Measurements from ENCODE around the gene C1orf141.
"Not testable (repeated sequence)": the region's sequence is repeated elsewhere in the genome, so short reads cannot be mapped to it uniquely, and the experiment has no call there.

C1orf141 gene

DNA sequence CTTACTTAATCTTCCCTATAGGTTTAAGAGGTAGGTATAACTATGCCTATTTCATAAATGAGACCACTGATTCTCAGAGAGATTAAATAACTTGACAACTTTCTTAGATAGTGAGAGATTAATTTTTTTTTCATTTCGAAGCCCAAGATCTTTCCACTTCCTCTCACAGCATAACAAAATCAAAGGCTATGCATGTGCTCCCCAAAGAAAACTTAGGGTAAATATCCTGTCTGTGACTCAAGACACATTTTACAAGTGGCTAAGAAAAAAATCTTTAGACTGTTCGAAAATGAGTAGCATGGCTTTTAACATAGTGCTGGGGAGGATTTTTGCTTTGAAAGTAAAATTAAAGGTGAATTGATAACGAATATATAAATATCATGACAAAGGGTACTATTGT is 8.2 kb upstream of the C1orf141 start:
- no peak for DNase-seq (ENCODE audit: low read depth)

DNA sequence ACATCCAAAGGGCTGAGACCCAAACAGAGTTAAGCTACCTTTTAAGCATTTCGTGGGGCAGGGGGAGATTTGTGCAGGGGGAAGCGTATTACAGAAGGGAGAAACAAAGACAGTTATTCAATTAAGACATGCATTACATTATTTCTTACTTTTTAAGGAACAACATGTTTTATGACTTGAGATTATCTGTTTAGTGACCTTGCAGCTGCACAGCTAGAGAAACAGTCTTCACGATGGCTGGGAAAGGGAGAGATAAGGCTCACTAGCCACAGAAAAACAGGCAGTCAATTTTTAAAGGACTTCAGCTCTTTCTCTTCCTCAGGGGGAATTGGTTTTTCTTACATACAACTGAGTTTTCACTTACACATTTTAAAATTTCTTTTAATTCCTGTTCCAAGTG is 7.1 kb upstream of the C1orf141 start:
- not testable (repeated sequence) for DNase-seq (ENCODE audit: low read depth)

- DNase-seq (ENCODE audit: low read depth), result no peak
Measured at GRCh38 chr1:67140460-67140859, 5.7 kb upstream of the C1orf141 start.

- no peak for DNase-seq (ENCODE audit: low read depth)
Measured at GRCh38 chr1:67138813-67139499, 4.2 kb upstream of the C1orf141 start.

DNA sequence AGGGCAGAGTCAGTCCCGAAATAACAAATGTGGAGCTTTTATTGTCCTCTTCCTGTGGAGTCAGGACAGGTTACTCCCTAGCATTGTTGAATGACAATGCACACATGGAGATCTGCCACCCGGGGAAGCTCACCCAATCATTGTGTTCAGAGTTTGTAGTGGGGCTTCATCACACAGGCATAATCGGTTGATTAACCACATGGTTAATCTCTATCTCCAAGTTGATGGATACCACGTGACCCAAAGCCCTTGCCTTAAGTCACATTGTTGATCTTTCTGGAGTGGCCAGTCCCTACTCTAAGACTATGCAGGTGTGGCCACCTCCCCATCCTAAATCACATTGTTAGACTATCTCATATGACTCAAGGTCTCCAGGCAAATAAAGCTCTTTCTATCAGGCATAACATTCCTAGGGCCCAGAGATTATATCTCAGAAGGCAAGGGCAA is 2.6 kb upstream of the C1orf141 start:
- no peak for DNase-seq (ENCODE audit: low read depth)

- DNase-seq (ENCODE audit: low read depth), result no peak
Measured at GRCh38 chr1:67135354-67135753, 584 bp upstream of the C1orf141 start.

GRCh38 chr1:67133177-67133576 is 1.6 kb downstream of the C1orf141 start:
- no peak for DNase-seq (ENCODE audit: low read depth)

DNA sequence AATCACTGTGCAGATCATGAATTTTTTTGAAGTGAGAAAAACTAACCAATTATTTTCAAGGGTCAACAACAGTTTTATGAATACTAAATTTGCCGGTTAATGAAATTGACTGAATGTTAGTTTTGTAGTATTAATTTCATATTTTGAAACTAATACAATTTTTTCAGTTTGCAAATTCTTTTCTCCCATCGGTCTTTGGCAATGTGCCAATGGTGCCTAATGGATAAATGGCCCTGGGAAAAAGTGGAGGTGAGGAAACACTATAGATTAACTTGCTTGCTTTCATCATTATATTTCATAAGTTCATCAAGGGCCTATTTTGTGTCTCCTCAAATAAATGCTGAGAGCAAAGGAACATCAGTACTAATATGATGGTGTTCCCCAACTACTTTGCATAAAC is 4.1 kb downstream of the C1orf141 start:
- no peak for DNase-seq (ENCODE audit: low read depth)

DNA sequence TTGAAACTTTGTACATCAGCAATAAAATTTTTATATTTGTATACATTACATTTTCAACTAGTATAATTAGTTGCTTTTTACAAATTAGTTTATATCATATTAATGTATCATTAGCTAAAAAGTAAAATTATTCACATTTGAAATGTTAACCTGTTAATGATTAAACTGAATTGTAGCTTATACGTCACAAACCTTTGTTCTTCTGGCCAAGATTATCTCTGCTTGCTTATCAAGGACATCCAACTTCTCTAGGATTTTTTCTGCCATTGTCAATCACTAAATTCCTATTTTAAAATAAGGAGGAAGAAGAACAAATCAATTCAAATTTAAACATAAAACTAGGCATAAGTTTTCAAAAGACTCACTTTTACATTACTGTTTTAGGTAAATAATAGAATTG is 7.8 kb downstream of the C1orf141 start:
- no peak for DNase-seq (ENCODE audit: low read depth)

DNA sequence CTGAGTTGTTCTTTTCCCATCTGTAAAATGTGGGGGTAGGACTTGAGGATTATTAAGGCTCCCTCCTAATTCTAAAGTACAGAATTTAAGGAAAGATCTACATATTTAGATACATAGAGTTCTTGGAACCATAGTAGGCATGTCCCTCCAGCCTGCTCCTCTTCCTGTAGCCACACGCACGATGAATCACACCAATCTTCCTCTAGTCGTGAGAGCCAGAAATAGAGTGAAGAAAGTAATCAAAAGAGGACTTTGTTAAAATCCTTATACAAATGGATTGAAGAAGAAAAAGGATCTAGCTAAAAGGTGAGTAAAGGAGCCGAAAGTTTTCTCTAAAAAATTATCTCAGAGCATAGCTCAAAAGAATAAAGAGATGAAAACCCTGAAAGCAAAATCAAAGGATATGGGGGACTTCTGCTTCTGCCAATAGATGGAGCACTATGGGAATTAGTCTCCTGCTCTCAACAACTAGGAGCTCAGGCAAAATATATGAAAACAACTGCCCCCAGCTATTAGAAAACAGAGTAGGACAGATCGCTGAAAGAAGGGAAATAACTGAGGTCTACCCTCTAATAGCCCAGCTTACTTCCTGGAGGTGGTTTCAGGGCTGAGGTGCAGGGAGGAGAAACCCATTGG is 8.5 kb downstream of the C1orf141 start:
- no peak for DNase-seq (ENCODE audit: low read depth)

- DNase-seq (ENCODE audit: low read depth), result no peak
Measured at GRCh38 chr1:67124455-67124854, 10.3 kb downstream of the C1orf141 start.

GRCh38 chr1:67120855-67121619 is 13.7 kb downstream of the C1orf141 start:
- no peak for DNase-seq (ENCODE audit: low read depth)

DNA sequence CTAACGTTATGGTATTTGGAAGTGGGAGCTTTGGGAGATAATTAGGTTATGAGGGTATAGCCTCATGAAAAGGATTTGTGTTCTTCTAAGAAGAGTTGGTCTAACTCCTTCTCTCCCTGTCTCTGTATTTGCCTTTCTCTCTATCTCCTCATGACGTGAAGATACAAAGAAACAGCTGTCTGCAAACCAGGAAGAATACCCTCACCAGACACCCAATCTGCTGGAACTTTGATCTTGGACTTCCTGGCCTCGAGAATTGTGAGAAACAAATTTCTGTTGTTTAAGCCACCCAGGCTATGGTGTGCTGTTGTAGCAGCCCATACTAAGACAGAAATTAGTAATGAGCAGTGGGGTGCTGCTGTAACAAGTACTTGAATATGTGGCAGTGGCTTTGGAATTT is 16.1 kb downstream of the C1orf141 start:
- DNase-seq (ENCODE audit: low read depth), result no peak

DNA sequence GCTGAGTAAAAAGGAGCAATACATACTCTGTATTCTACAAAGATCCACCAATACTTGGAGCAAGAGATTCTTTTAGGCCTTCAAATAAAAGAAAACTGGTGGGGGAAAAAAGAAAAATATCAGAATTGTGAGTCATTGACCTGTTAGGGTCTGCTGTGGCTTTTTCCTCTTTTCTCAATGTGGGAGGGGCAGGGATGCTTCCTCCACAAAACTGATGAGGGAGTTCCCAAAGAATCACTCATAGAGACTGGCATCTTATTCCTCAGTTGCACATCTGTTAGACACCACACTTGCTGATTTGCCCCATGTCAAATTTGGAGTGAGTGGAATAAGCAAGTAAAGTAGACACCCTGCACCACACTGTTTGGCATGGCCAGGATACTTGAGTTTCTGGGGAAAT is 16.6 kb downstream of the C1orf141 start:
- DNase-seq (ENCODE audit: low read depth), result peak; percentile 20

DNA sequence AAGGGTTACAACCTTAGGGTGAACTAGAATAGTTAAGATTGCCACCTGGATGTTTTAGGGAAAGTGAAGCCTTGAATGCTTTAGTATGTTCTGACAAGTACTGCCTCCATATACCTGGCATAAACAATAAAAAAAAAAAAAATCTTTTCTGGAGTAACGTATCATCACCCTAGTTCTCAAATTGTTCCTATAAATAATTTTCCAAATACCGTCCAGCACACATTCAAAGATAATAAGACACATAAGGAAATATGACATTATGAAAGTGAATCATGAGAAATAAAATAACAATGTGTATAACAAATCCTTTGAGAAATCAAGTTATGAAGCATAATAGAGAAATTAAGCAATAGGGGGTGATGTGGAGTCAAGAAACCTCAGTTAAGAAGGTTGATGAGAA is 20.6 kb downstream of the C1orf141 start:
- no peak for DNase-seq (ENCODE audit: low read depth)

DNA sequence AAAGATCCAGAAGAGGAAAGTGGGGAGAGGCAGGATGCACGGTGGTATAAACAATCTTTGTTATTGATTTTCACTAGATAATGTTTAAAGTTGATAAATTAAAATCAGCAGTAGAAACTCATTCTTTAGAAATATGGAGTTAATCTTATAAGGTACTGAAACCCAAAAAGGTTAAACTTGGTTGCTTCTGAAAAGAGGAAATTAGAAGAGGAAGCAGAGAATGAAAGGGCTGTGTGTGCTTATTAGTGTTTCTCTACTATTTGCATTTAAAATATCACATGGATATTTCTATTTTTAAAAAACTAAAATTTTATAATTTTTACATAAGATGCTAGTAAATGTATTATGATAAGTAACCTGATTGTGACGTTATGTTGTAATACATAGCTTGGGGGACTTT is 24.4 kb downstream of the C1orf141 start:
- DNase-seq (ENCODE audit: low read depth), result no peak

DNA sequence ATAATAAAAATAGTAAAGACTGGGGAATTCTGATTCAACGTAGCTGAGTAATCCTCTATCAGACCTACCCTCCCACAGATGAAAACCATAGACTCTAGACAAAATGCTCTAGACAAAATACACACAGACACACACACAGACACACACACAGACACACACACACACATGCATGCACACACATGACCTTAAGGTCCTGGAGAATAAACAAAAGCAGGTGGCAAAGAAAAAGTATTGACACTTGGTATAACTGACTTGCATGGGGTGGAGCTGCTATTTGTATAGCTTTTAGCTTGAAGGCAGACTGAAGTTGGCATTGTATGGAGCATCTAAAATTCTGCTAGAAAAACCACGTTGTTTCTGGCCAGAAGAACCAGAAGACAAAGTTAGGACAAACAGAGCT is 29.3 kb downstream of the C1orf141 start:
- DNase-seq (ENCODE audit: low read depth), result no peak

GRCh38 chr1:67103548-67103947 is 31.2 kb downstream of the C1orf141 start:
- no peak for DNase-seq (ENCODE audit: low read depth)

DNA sequence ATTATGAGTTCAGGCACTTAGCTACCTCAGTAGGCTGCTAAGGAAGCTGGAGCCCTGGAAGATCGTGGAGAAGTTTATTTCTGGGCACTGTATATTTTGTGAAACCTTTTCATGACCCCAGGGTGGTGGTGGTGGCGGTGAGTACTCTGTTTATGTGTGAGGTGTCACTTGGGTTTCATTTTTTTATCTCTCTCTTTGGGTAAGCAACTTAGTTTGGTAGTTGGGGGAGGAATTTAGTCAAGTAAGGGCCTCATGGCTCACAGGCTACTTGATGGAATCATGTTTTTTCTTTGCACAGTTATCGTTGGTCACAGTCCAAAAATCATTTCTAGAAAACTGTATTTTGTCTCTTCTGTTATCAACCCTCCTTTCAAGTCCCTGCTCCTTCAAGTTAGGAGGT is 33.9 kb downstream of the C1orf141 start:
- no peak for DNase-seq (ENCODE audit: low read depth)

- no peak for DNase-seq (ENCODE audit: low read depth)
Measured at GRCh38 chr1:67097305-67097704, 37.5 kb downstream of the C1orf141 start.

DNA sequence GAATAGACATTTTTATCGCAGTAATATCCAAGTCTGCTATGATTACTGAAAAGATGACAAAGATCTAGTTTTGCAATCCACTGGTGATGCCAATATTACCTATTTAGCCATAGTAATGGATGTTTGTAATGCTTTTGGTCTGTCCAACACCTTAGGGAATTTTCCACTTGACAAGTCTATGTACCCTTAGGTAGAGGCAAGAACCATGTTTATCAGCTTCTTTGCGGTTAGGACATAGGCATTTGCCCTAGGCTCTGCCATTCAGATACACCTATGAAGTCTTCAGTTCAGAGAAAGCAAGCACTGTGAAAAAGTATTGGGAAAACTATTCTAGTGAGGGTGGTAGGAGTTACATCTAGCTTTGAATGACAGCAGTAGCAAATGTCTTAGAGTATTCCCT is 40.6 kb downstream of the C1orf141 start:
- DNase-seq (ENCODE audit: low read depth), result no peak

DNA sequence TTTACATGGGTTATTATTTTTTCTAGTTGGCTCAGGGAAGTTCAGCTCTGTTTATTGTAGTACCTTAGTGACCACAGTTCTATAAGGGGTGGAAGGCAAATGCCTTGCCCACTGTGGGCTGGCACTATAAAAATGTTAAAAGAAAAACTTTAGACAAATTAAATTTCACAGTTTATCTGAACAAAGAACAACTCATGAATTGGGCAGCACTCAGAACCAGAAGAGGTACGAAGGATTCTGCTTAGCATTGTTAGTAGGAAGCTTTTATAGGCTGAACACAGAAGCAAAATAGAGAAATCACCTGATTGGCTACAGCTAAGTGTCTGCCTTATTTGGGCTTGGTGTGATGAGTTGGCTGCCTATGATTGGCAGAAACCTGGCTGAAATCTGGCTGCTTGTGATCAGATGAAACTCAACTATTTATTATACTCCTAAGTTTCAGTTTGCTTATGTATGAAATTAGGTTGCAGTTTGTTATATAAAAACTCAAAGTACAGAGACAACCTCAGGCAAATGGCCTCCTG is 45.0 kb downstream of the C1orf141 start:
- no peak for DNase-seq (ENCODE audit: low read depth)

GRCh38 chr1:67088440-67088839 is 46.3 kb downstream of the C1orf141 start:
- no peak for DNase-seq (ENCODE audit: low read depth)

Data from HS-5 (cell line).